Suppressor macrophage treated with lipopolysaccharide for 1 hour (primary cell): Measurements from ENCODE around the gene POR.
"Not testable (repeated sequence)": the region's sequence is repeated elsewhere in the genome, so short reads cannot be mapped to it uniquely, and the experiment has no call there.

Source experiments
- DNase-seq, 3 donors: peaks; one replicate each; pipeline ENCODE4 v3.0.0-alpha.2; 2020 to 2022

The POR gene

GRCh38 chr7:75993689-75994387, 78.9 kb downstream of the POR start:
- peak; percentile 40 to 56 (median 52) for DNase-seq

DNA sequence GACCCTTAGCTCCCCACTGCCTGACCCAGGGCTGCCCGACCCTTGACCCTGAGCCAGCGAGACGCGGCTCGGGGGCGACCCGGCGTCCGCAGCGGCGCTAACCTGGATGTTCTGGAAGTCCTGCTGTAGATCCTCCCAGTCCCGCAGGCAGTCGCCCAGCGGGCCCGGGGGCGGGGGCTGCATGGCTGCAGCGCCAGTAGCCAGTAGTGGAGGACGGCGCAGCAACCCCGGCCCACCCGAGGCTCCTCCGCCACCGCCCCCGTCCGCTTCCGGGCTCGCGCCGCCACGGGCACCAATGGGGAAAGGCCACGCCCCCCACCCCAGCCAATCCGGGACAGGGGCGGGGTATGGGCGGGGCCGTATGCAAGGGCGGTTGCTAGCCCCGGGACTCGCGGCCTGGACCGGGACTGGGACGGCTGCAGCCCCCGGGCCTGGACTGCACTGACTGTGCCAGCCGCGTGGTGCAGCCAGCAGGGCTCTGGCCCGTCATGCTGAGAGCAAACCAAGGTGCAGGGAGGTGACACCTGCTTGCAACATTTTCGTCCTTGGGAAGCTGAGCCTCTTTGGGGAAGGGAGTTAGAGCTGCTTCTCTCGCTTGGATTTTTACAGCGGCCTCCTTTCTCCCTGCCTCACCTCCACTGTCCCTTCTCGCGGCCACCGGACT, 79.6 kb downstream of the POR start, which contains the start of gene TMEM120A:
TSS of gene TMEM120A (minus strand) at position 208 of the 664 bp plus-strand sequence. CDS start at position 183, 25 bp downstream.
- peak; percentile 94 to 99 (median 97) for DNase-seq

GRCh38 chr7:75995052-75995471, 80.1 kb downstream of the POR start:
- no peak for DNase-seq

DNA sequence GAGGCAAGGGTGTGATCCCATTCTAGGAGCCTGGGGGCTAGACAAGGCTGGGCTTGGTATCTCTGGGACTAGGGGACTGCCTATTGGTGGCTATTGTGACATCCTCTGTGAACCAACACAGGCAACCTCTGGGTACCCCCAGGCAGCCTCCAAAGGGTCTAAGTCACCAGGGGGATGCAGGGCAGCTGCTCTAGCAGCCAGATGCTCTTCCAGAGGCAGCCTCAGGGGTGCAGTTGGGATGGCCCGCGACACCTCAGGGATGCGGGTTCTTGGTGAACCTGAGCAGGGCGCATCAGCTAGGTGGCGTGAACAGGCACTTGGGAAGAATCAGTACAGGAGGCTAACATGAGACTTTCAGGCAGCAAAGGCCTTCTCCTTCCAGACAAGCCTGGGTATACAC, 81.0 kb downstream of the POR start:
- DNase-seq: no peak

DNA sequence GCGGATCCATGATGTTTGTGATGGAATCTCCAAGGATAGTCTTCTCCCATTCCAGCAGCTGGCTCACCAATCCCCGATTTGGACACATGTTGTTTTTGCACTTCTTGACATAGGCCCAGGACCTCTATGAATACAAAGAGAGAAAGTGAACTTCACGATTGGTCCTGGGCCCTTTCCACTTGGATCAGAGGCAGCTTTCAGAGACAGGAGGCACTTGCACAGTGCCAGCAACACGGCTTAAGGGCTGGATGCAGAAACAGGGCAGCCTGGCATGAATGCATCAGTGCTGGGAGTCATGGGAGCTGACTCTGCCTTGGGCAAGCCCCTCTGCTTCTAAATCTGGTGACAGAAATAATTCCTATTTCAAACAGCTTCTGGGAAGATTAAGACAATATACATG, 81.5 kb downstream of the POR start:
- DNase-seq: no peak

- no peak for DNase-seq
These were observed 83.1 kb downstream of the POR start for GRCh38 chr7:75998038-75998437.

DNA sequence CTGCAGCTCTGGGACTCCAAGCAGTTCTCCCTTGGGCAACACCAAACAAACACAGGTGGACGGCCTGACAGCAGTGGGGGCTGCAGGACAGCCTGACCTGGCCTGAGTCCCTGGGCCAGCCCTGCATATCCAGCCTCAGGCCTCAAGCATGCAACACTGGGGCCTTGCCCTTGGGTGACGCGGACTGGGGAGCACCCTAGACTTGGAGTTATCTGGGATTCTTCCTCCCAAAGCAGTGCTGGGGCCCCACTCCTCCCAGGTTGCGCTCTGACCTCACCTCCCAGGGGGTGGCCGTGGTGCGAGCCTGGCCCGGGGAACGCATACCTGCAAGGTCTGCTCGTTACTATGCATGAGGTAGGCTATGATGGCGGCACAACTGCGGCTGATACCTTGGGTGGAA, 85.6 kb downstream of the POR start:
- DNase-seq: no peak

DNA sequence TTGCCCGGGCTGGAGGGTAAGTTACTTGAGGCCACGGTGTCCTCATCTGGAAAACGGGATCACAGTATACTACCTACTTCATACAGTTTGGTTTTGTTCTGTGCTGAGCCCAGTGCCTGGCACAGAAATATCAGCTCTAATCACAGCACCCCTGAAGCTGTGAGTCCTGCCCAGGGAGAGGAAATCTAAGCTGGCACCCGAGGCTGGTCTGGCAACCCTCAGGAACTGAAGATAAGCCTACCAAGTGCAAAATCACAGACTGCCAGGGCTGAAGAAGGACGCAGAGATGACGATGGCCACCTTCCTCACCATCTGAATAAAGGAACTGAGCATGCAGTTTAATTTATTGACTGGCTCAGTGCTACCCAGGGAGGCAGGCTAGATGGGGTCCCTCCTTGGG, 87.2 kb downstream of the POR start:
- DNase-seq: no peak

DNA sequence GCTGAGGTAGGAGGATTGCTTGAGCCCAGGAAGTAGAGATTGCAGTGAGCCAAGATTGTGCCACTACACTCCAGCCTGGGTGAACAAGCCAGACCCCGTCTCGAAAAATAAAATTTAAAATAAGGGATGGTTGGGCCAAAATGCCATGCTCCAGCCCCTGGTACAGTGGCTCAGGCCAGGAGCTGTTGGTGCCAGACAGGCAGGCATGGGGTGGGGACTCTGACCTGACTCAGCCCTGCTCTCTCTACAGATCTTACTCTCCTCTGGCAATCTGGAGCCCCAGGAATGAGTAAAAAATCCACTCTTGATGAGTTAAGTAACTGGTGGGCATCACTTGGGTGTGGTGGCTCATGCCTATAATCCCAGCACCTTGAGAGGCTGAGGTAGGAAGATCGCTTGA, 87.9 kb downstream of the POR start:
- no peak for DNase-seq

GRCh38 chr7:76003351-76003750, 88.4 kb downstream of the POR start:
- DNase-seq: no peak

DNA sequence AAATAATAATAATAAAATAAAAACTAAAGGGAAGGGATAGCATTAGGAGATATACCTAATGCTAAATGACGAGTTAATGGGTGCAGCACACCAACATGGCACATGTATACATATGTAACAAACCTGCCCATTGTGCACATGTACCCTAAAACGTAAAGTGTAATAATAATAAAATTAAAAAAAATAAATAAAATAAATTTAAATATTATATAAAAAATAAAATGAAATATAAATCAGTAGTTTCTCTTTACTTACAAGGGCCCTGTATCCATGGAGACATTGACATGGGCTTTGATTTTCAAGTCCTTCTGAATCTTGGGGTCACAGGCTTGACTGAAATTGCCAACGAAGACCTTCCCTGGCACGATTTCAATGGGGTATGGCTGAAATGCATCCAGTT, 90.0 kb downstream of the POR start:
- DNase-seq: not testable (repeated sequence)

DNA sequence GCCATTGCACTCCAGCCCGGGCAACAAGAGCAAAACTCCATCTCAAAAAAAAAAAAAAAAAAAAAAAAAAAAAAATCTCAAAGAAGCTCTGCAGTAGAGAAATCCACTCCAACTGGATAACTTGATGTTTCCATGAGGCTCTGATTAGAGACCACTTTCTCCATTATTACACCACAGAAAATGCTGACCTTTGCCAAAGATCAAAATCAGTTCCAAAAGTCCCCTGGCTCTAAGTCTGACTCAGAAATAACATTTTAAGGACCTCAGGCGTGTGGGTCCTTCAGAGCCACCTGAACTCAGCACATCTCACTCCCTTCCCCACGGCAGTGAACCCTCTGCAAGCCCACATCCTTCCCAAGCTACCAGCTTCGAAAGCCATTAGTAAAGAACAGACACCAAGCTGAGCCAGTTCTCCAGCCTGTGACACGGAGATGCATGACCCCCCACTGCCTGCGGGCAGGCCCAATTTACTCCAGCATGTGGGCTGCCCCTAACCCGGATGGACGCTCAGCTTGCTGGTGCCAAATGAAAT, 93.3 kb downstream of the POR start:
- DNase-seq: no peak

DNA sequence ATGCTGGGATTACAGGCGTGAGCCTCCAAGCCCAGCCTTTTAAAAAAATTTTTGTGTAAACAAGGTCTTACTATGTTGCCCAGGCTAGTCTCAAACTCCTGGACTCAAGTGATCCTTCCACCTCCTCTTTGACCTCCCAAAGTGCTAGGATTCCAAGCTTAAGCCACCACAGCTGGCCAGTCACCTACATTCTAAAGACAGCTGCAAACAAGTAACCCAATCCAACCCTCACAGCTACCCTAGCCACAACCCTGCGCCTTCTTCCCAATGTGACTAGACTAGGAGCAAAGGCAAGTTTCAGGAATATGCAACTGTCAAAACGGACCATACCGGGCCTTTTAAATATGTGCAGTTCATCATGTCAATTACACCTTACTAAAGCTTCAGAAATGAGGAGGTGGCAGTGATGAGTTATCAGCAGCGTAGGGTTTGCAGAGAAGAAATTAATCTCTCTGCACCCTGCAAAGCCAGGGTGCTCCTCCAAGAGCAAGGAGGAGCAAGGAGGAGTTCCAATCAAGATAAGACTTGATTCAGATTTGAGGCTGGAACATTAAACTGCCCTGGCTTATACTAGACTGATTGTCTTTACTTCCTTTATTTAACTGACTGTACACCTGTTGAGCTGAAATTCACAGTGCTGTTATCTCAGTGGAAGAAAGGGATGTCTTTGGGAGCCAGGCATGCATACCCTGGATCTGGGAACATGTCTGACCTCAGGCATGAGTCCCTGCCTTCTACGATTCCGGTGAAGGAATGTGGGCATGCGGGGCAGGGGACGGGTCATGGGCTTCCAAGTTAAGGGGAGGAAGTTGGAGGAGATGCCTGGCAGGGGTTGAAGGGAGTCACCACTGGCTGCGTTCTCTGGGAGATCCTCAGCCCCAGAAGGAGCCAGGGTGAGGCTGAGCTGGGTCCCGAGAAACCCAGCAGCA, 95.0 kb downstream of the POR start:
- no peak for DNase-seq

DNA sequence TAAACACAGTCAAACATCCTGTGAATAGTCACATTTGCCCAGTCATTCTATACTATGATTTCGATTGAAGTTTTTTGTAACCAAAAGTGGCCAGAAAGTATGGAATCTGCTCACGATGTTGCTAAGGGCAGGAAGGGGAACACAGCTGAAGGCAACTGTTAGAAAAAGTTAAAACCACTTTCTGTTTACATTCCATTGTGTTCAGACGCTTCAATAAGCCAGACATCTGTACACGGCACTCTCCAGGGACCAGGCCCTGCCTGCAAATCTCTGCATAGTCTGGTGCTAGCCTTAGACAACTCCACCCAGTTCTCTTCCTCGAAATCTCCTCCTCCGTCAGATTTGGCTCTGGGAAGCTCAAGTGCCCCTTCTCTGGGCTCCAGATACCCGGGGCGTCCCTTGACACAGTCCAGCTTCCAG, 96.5 kb downstream of the POR start:
- no peak for DNase-seq

DNA sequence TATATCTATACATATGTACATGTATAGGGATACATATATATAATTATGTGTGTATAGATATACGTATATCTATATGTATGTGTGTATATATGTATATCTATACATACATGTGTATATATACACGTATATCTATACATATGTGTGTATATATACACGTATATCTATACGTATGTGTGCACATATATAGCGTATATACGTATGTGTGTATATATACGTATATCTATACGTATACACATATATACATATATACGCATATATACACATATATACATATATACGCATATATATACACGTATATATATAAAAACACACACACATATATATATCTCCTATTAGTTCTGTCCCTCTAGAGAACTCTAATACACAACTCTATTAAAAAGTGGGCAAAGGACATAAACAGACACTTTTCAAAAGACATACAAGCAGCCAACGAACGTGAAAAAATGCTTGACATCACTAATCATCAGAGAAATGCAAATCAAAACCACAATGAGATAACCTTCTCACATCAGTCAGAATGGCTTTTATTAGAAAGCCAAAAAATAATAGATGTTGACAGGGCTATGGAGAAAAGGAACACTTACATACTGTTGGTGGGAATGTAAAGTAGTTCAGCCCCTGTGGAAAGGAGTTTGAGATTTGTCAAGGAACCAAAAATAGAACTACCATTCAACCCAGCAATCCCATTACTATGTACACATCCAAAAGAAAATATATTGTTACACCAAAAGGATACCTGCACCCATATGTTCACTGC, 101.4 kb downstream of the POR start:
- no peak for DNase-seq

DNA sequence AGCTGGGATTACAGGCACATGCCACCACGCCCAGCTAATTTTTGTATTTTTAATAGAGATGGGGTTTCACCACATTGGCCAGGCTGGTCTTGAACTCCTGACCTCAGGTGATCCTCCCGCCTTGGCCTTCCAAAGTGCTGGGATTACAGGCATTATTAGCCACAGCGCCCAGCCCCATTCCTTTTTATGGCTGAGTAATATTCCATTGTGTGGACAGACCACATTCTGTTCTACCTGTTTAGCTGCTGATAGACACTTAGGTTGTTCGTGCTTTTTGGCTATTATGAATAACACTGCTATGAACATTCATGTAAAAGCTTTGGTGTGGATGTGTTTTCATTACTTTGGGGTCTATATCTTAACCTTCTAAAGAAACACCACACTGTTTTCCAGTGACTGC, 103.6 kb downstream of the POR start:
- DNase-seq: not testable (repeated sequence)

GRCh38 chr7:76020031-76020714, 105.2 kb downstream of the POR start:
- peak; percentile 81 to 87 (median 82) for DNase-seq

- no peak for DNase-seq
These were observed 107.2 kb downstream of the POR start for GRCh38 chr7:76022026-76022780.

GRCh38 chr7:76023002-76023401, 108.0 kb downstream of the POR start:
- peak; percentile 85 to 88 (median 87) for DNase-seq

DNA sequence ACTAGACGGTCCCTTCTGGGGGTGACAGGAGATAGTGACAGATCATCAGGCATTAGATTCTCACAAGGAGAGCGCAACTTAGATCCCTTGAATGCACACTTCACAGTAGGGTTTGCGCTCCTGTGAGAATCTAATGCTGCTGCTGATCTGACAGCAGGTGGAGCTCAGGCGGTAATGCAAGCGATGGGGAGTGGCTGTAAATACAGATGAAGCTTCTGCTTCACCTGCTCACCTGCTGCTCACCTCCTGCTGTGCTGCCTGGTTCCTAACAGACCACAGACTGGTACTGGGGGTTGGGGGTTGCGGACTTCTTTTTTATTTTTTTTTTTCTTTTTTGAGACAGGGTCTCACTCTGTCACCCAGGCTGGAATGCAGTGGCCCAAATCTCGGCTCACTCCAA, 114.7 kb downstream of the POR start:
- not testable (repeated sequence) for DNase-seq

- no peak for DNase-seq
These were observed 117.0 kb downstream of the POR start for GRCh38 chr7:76031964-76032363.
